ENCODE measurements around the gene USP2.

Gene USP2

DNA sequence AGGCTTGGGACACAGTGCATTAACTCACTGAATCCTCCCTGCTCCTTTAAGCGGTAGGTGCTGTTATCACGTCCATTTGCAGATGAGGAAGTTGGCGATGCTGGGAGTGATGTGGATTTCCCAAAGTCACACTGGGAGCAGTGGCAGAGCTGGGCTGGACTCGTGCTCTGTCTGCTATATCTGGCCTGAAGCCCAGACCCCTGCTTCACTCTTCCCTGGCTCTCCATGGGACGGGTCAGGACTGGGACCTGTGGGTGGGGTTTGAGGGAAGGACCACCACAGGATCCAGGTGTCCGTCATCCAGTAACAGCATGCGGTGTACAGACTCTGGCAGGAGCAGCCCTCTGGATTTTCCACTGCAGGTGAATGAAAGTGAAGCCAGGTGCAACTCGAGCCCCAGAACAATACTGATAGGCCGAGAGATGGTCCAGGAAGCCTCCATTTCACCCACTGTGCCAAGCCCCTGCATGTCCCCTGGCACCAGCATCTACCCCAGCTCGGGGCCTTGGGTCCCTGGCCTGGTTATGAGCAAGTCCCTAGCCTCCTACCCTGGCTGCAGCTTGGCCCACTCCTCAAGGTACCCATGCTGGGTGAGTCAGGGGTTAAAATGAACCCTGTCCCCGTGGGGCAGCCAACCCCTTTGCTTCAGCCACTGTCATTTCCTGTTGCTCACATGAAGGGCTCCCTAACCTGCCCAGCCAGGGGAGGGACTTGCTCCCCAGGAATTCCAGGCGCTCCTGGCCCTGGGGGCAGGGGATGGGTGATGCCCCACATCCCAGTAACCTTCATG lies 4.2 kb downstream of the USP2 start:
- in situ Hi-C loops (cut with MboI; ENCODE audit: low sequenced_read_pairs), result no loop called here

DNA sequence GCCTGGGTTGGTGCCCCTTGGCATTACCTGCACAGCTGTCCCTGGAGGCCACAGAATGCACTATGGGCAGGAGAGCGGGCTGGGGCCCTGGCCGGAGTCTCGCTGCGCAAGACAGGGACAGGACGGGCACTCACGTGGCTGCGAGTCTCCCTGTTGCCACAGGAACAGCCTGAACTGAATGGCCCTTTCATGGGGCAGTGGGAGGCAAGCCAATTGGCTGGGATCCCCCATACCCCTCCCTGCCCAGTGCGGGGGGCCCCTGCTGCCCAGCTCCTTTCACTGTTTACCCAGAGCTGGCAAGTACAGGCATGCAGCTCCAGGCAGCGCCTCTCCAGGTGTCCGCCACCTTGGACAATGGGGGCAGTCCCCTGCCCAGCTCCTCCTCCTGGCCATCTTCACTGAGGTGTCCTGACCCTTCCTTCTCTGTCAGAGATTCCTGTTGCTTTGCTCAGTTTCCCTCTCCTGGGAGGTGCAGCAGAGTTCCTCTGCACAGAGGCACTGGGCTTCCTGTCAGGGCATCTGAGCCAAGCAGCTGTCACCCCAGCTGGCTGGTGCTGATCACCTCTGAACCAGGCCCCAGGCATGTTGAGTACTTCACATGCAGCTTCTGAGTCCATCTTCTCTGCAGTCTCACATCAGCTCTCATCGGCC lies 5.2 kb downstream of the USP2 start:
- in situ Hi-C loops (cut with MboI; ENCODE audit: low sequenced_read_pairs), result no loop called here

GRCh38 chr11:119375337-119376196 lies 5.9 kb downstream of the USP2 start:
- in situ Hi-C loops (cut with MboI; ENCODE audit: low sequenced_read_pairs), result no loop called here

DNA sequence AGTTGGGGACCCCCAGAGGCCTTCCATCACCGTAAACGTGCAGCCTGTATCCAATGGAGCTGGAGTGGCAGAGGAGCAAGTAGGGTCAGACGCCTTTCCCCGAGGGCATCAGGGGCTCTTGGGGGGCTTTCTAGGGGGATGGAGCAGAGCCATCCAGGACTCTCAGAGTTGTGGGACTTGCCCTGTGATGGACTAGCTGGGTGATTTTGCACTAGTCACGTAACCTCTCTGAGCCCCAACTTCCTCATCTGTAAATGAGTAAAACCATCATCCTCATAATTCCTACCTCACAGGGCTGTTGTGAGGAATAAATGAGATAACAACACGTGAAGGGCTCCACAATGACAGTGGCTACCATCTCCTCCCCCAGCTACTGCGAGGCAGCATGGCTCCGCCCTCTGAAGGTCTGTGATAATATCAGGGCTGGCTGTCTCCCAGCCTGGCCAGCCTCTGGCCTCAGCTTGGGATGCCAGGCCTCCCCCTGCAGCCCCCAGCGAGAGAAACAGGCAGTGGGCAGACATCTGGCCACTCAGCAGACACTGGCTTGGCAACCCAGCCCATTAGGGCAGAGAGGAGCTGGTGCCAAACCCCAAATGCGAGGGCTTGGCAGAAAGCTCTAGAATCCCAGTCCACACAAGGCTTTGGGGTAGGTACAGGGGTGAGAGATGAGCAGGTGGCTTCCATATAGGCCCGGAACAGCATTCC lies 6.7 kb downstream of the USP2 start:
- in situ Hi-C loops (cut with MboI; ENCODE audit: low sequenced_read_pairs), result no loop called here

GRCh38 chr11:119373921-119374631 lies 7.4 kb downstream of the USP2 start:
- in situ Hi-C loops (cut with MboI; ENCODE audit: low sequenced_read_pairs), result no loop called here

DNA sequence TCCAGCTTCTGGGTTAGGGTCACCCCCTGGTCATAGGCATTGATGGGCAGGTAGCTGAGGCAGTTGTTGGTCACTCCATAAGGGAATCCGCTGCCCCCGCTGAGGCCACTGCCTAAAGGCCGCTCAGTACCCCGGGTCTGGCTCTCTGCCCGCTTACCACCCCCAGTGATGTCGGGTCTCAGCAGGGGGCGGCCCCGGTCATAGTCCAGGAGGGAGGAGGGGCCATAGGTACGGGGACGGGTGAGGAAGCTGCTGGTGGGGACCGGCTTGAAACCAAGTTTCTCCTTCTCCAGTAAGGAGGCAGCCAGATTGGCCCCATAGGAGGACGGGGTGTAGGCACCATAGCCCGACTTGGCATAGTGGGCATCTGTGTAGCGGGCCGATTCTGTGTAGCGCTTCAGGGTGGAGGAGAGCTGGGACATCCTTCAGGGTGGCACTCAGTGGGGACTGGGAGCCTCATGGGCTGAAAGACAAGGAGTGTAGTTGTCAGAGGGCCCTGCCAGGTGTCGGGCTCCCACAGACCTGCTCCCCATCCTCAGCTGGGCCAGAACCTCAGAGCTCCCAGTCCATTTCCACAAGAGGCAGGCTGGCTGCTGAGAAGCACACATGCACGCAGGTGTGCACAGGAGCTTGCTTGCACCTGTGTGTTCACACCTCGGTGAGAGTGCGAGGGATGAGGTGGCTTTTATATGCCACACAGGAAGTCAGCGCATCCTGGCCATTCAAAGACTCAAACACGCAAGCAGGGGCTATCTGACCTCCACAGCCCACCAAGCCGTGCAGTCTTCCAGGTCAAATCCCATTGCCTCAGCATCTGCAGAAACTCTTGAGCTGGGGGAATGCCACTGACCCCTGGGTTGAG lies 8.2 kb downstream of the USP2 start:
- in situ Hi-C loops (cut with MboI; ENCODE audit: low sequenced_read_pairs), result no loop called here

- in situ Hi-C loops (cut with MboI; ENCODE audit: low sequenced_read_pairs), result no loop called here
Measured at GRCh38 chr11:119372260-119373058, 9.0 kb downstream of the USP2 start.

GRCh38 chr11:119371778-119372182 lies 9.7 kb downstream of the USP2 start:
- in situ Hi-C loops (cut with MboI; ENCODE audit: low sequenced_read_pairs), result no loop called here

DNA sequence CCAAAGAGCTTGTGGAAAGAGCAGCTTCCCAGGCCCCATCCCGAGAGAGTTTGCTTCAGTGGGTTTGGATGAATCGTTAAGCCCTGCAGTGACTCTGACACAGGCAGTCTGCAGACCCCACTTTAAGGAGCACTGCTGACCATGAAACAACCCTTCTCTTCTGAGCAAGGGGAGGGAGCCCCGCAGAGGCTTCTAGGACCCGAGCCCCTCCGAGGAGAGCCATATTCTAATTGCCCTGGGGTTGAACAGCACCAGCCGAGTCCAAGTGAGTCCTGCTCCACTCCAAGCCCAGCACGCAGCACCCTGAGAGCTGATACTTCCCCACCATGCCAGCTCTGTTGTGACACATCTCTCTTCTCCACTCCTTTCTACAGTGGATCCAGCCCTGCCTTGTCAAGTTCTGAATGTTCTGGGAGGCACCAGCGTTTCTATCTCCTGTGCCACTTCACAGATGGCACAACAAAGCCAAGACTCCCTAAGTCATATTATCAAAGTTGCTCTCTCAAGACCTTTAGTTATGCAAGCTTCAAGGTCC lies 10.4 kb downstream of the USP2 start:
- in situ Hi-C loops (cut with MboI; ENCODE audit: low sequenced_read_pairs), result no loop called here

DNA sequence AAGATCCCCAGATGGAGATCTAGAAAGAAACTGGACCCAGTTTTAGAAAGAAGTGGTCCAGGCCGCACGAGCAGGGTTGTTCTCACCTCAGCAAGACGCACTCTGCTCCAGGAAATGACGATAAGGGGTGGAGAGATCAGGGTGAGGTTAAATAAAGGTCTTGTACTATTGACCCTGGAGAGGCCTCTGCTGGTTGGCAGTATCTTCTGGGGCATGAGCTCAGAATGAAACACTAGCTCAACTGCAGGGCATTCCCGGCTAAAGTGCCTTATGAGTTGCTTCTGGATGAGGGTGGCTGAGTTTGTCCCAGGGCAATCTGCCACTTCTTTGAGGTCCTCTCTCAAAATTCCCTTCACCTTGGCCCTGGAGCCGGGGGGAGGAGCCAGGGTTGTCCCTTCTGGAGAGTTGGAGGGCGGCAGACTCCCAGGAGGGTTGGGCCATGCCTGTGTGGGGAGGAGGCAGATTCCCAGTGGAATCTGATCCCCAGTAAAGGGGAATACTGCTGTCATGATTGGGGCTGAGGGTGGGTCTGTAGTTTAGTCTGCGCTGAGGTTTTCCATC lies 10.9 kb downstream of the USP2 start:
- in situ Hi-C loops (cut with MboI; ENCODE audit: low sequenced_read_pairs), result no loop called here

GRCh38 chr11:119369132-119369925 lies 12.2 kb downstream of the USP2 start:
- in situ Hi-C loops (cut with MboI; ENCODE audit: low sequenced_read_pairs), result no loop called here

DNA sequence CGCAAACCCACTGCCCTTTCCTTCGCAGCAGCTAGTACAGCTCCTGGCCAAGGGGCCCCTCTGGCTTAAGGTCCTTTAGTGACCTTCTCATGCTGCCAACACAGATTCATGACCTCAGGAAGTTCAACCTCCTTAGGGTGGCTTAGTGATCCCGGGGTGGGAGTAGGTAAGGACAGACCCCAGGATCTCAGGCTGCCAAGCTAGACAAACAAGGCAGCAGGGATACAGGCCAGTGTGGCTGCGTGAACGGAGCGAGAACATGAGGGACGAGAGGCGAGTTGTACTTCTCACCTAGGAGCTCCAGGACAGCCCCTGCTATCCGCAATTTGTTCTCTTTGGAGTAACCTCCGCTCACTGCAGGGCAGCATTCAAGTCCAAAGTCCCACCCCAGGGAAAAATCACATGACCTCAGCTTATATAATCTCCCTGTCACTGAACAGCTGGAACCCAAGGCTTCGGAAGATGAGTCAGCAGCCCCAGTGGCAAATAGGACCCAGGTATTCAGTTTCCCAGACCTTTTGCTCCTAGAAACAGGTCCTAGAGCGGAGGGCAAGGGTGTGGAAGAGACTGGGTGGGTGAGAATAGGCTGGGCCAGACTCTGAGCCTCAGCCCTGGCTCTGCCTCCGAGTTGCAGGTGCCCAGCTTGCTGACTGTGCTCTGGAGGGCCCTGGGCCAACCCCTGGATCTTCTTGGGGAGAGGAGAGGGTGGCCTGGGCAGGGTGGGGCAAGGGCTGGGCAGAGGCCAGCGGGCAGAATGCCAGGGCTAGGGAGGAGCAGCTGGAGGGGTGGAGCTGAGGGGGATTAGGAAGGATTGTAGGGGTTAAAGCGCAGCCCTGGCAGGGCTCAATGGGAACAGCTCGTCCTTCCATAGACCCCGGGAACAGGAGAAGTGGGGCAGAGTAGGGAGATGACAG lies 13.1 kb downstream of the USP2 start:
- in situ Hi-C loops (cut with MboI; ENCODE audit: low sequenced_read_pairs), result no loop called here

DNA sequence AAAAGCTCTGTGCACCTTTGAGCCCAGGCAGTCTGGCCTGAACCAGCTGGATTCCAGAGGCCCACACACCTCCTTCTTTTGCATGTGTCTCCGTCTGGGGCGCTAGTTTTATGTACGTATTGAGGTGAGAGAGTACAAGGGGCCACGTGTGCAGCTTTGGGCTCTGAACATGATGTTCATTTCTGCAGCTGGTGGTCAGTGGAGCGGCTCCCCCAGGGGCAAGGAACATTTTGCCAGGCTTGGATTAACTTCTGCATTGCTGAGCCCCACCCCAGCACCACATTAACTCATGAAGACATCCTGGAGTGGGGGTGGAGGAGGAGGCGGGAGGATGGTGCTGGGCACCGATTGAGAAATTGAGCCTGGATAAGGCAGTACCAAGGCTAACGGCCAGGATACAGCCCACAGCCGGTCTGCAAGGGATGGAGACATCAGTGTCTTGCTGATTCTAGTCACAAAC lies 13.8 kb downstream of the USP2 start:
- in situ Hi-C loops (cut with MboI; ENCODE audit: low sequenced_read_pairs), result no loop called here

GRCh38 chr11:119366690-119367620 lies 14.5 kb downstream of the USP2 start:
- in situ Hi-C loops (cut with MboI; ENCODE audit: low sequenced_read_pairs), result no loop called here

DNA sequence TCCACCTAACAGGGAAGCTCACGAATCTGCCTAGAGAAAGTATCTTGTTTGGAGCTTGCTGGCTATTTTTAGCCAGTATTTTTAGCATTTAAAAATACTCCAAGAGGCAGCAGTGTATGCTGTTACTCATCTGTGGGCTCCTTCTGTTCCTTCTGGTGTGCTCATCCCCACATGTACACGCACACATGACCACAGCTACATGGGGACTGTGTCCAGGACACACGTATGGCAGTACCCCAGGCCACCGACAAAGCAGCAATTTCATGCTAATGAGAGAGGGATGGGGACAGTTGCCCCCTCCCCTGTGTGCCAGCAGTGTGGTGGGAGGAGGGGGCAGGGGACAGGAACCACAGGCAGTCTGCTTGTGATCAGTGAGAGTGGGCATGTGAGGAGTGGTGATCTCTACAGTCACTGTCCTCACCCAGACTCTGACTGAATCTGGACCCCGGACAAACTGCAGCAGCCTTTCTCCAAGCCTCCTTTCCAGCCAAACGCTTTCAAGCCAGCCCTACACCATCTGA lies 16.4 kb downstream of the USP2 start:
- in situ Hi-C loops (cut with MboI; ENCODE audit: low sequenced_read_pairs), result no loop called here

Measured in HL-60/S4 treated with retinoic acid at 250 ng/mL for 4 days and 3 days (cell line).